Lower leg skin (tissue), 4 donors: ENCODE results near the gene PRKCZ. TPM values are rescaled to one million over a fixed set of nuclear protein-coding genes. Genes with fewer than 3 reads are reported as not detected.

Experiments used
- DNase-seq, 2 donors: peaks; one replicate each; pipeline ENCODE4 v3.0.0-alpha.2; 2019; ENCODE audit warnings: low spot score in 2 of 2
- H3K4me3 ChIP-seq: fragments of 200-600 bp; sonication (generic); 2 replicates; pipeline ENCODE4 v1.5.1; 2017; ENCODE audit warnings: mild to moderate bottlenecking, low read depth; ENCODE audit not compliant: poor library complexity, severe bottlenecking
- CTCF ChIP-seq, 3 donors: fragments of 450-650 bp; IDR thresholded peaks; one replicate each; pipeline ENCODE4 v1.5.1; 2016; ENCODE audit warnings: antibody characterized with exemption in 3 of 3, mild to moderate bottlenecking in 3 of 3, moderate library complexity in 2 of 3
- POLR2A ChIP-seq, 2 donors: fragments of 450-650 bp; IDR thresholded peaks; one replicate each; pipeline ENCODE4 v1.6.1; 2016 to 2017; ENCODE audit warnings: antibody characterized with exemption in 2 of 2, mild to moderate bottlenecking in 1 of 2, moderate library complexity in 1 of 2
- WGBS, 2 donors: methylation state at CpG; one replicate each; pipeline ENCODE4 v1.1.5; 2018; 5-methylcytosine and 5-hydroxymethylcytosine counted together
- intact Hi-C: fragments of 100-400 bp; cut with DNase I; formaldehyde crosslinking; loops from one replicate; pipeline ENCODE4 v1.15.0; 2023; ENCODE audit warnings: low total_unique reads
- total RNA-seq, 4 donors: library from RNA; depleted of rRNA; stranded (reverse); fragments of >200 nt; gene quantifications; one replicate each; pipeline ENCODE4 v1.1.0, GENCODE V29; 2016

PRKCZ gene
- total RNA-seq, 4 donors from 2014 or later, result 25.9 to 32.2 (median 26.8) TPM

DNA sequence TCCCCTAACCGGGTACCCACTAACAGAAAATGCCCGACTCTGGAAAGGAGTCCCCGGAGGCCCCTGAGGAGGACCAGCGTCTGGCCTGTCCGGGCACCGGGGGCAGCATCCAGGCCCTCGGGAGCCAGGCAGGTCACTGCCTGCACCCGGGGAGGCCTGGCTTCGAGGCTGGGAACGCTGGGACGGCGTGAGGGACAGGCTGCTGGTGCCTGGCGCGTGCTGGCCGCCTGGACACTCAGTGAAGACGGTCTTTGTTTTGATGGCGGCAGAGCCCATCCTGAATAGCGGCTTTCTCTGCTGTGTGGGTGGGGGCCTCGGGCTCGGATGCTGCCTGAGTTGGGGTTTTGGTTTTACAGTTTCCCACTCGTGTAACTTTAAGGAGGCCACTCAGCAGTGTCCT, 37.6 kb downstream of the PRKCZ start:
- H3K4me3 ChIP-seq, result no peak overlapping the region
- no peak for DNase-seq
- no peak for TF ChIP-seq CTCF (IDR thresholded peaks at IDR 0.05)
- no peak for TF ChIP-seq POLR2A (IDR thresholded peaks at IDR 0.05)
- intact Hi-C loops, result no loop called here
- WGBS, 2 donors, result 54 to 64% methylated on average over 20 of the region's 21 CpGs

GRCh38 chr1:2088458-2088857, 38.2 kb downstream of the PRKCZ start:
- TF ChIP-seq CTCF (IDR thresholded peaks at IDR 0.05) (no peak), POLR2A (IDR thresholded peaks at IDR 0.05) (no peak)
- no peak for DNase-seq
- WGBS, 2 donors, result 78 to 79% methylated on average over 12 to 16 of the region's 16 CpGs
- no peak overlapping the region for H3K4me3 ChIP-seq
- intact Hi-C loops, result no loop called here

GRCh38 chr1:2089051-2089450, 38.8 kb downstream of the PRKCZ start:
- intact Hi-C loops, result no loop called here
- no peak for DNase-seq
- TF ChIP-seq CTCF (IDR thresholded peaks at IDR 0.05), result no peak
- TF ChIP-seq POLR2A (IDR thresholded peaks at IDR 0.05), result no peak
- 91% methylated on average over 17 of the region's 17 CpGs for WGBS, 2 donors
- H3K4me3 ChIP-seq, result no peak overlapping the region

DNA sequence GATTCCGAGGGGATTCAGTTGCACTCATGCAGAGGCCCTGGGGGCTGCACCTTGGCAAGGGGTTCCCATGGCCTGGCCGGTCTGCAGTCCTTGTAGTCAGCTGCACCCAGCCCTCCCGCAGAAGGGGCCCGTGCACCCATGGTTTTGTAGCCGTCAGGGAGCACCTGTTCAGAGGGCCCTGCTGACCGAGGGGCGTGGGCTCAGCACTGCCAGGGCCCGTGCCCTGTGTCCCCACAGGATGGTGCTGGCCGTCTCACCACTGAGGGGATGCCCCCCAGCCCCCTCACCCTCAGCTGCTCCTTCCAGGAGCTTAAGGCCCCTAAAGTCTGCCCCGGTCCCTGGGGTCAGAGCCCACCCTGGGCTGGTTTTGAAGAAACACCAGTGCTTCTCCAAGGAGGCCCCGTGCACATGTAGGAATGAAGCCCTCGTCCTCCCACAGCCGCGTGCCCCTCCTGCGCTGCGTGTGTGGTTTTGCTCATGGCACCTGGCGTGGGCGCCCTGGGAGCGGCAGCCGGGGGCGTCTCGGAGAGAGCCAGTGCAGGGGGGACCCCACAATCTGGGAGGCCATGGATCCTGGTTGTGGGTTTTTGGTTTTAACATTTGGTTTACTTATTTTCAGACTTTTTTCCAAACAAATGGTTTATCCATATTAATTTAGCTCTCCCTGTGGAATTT, 40.1 kb downstream of the PRKCZ start:
- H3K4me3 ChIP-seq, result no peak overlapping the region
- no peak for DNase-seq
- WGBS, 2 donors, result 88 to 91% methylated on average over 15 to 21 of the region's 22 CpGs
- no peak for TF ChIP-seq POLR2A (IDR thresholded peaks at IDR 0.05)
- no peak for TF ChIP-seq CTCF (IDR thresholded peaks at IDR 0.05)
- intact Hi-C loops, result no loop called here

DNA sequence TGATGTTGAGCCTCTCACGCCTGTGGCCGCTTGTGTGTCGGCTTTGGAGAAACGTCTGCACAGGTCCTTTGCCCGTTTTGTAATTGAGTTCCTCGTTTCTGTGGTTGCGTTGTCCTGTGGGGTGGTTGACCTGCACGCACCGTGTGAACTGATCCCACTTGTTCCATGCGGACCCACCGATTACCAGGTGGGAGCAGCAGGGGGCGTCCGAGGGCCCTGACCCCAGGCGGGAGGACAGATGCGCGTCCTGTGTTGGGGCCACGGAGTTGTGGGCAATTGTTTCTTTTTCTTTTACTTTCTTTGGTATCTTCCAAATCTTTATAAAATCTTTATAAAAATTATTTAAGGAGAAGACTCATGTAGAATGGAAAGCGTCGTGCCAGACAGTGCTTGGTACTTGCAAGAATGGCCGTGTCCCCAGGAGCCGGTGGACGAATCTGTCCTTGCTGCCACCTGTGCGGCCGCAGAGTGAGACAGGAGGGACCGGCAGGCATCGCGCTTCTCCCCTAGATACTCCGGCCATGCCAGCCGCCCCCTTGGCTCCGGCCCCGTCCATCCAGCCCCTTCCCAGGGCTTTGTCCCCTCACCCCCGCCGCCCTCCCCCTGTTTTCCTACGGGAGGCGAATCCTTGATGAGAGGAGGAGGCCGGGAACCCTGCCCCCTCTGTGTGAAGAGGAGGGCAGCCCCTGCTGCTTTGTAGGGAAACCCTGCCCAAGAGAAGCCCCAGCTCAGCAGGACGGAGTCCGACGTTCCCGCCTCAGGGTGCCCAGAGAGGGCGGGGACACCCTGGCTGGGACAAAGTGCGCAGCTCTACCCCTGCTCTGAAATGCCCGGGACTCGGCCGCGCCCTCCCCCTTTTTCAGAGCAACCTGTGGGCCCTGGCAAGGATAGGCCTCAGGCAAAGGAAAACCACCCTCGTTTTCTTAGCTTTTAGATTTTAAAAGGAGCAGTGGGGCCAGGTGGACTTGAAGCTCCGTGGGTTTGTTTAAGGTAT, 41.7 kb downstream of the PRKCZ start:
- H3K4me3 ChIP-seq, result no peak overlapping the region
- intact Hi-C loops, result no loop called here
- 61 to 64% methylated on average over 46 to 47 of the region's 48 CpGs for whole genome bisulfite sequencing, 2 donors
- no peak for DNase-seq
- TF ChIP-seq CTCF (IDR thresholded peaks at IDR 0.05) (no peak), POLR2A (IDR thresholded peaks at IDR 0.05) (no peak)
